GM10266 (cell line): Measurements from ENCODE around the gene DPP10.
"Not testable (repeated sequence)": the region's sequence is repeated elsewhere in the genome, so short reads cannot be mapped to it uniquely, and the experiment has no call there.

Source experiments
- DNase-seq: peaks from one replicate; pipeline ENCODE4 v3.0.0; 2012; ENCODE audit errors: extremely low spot score
- TF ChIP-seq, protein P1 (sequence below): IDR thresholded peaks from 2 replicates; pipeline ENCODE4 v1.5.1; 2012; ENCODE audit warnings: mild to moderate bottlenecking, low read depth; ENCODE audit not compliant: control insufficient read depth, insufficient read depth; ENCODE audit errors: missing control alignments

Gene DPP10

DNA sequence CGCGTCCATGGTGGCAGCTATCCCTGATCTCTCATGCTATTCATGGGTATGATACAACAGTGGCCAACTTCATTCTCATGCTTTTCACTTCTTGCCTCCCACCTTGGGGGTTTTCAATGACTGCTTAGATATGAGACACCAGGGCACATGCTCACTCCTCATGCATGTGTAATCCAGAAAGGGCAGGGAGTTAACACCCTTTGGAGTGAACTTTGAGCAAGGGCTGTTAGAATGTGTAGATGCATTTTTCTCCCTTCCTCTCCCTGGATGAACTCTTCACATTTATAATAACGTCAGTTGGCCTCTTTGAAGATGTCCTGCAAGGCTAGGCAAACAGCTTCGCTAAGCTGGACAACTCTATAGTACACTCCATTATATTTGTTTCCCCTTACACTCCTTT is 56.7 kb downstream of the DPP10 start:
- no peak for DNase-seq
- TF ChIP-seq, protein P1, sequence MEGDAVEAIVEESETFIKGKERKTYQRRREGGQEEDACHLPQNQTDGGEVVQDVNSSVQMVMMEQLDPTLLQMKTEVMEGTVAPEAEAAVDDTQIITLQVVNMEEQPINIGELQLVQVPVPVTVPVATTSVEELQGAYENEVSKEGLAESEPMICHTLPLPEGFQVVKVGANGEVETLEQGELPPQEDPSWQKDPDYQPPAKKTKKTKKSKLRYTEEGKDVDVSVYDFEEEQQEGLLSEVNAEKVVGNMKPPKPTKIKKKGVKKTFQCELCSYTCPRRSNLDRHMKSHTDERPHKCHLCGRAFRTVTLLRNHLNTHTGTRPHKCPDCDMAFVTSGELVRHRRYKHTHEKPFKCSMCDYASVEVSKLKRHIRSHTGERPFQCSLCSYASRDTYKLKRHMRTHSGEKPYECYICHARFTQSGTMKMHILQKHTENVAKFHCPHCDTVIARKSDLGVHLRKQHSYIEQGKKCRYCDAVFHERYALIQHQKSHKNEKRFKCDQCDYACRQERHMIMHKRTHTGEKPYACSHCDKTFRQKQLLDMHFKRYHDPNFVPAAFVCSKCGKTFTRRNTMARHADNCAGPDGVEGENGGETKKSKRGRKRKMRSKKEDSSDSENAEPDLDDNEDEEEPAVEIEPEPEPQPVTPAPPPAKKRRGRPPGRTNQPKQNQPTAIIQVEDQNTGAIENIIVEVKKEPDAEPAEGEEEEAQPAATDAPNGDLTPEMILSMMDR = no peak

DNA sequence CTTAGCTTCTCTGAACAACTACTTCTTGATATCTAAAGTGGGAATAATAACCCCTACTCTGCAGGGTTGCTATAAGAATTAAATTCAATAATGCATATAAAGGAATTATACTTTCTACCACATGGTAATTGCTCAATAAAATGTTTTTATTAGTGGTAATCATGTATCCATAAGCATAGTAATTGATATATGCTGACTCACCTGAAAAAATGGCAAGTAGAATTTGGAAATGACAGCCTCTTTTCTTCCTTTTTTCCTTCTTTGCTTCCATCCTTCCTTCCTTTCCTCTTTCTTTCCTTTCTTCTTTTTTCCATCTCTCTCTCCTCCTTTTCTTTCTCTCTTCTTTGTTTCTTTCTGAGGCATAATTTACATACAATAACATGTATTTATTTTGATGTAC is 65.3 kb downstream of the DPP10 start:
- TF ChIP-seq, protein P1 = no peak

DNA sequence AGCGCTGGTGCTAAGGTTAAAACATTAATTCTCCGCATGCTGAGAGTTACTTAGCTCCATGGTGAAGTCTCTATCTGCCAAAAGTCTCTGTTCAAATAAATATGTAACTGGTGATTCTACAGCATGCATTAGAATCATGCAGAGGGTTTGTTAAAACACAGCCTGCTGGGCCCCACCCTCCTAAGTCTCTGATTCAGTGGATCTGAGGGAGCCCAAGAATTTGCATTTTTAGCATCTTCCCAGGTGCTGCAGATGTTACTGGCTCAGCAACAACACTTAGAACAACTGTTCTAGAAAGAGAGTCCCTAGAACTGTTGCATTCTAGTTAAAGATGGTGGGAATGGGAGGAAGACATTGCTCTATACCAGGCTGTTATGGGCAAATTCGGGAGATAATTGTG is 73.4 kb downstream of the DPP10 start:
- DNase-seq = no peak

More for the DNA sequence above, 65.3 kb downstream of the DPP10 start:
- DNase-seq = no peak

DNA sequence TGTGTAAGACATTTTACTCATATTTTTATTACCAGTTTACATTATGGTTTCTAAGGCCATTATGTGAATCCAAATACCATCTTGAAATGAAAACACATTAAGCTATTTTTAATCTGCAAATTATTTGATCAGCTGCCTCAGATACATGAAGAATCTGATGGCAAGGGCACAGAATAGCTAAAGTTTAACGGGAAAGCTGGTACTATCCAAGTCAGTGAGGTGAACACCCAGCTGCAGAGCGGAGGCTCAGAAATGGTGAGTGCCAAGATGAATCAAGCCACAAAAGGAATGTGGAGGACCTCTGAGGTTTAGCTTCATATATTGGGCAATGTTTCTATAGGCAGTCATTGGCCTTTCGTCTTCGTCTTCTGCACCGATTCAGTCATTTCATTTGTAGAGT is 75.1 kb downstream of the DPP10 start:
- TF ChIP-seq, protein P1 = no peak

More for the DNA sequence above, 73.4 kb downstream of the DPP10 start:
- TF ChIP-seq, protein P1 = no peak

DNA sequence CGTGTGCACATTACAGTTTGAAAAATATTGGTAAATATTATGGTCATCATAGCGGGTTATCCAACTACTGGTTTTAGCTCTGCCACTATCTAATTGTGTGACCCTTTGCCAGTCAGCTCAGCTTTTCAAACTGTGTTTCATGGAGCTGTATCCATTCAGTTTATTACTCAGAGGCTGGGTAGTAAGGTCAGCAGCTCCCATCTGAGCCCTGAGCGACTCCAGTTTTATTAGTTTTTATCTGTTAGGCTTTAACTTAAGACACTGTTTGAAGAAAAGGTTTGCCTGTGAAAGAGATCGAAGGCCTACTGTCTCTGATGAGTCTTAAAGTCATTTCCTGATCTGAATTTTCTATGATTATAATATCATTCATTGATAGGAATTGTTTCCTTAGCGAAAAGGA is 76.3 kb downstream of the DPP10 start:
- TF ChIP-seq, protein P1 = no peak
- no peak for DNase-seq

More for the DNA sequence above, 75.1 kb downstream of the DPP10 start:
- no peak for DNase-seq

DNA sequence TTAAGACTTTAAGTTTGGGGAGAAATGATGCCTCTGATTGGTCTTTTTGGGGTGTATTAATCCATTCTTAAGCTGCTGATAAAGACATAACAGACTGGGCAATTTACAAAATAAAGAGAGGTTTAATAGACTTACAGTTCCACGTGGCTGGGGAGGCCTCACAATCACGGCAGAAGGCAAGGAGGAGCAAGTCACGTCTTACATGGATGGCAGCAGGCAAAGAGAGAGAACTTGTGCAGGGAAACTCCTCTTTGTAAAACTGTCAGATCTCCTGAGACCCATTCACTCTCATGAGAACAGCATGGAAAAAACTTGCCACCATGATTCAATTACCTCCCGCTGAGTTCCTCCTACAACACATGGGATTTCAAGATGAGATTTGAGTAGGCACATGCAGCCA is 80.2 kb downstream of the DPP10 start:
- not testable (repeated sequence) for DNase-seq

DNA sequence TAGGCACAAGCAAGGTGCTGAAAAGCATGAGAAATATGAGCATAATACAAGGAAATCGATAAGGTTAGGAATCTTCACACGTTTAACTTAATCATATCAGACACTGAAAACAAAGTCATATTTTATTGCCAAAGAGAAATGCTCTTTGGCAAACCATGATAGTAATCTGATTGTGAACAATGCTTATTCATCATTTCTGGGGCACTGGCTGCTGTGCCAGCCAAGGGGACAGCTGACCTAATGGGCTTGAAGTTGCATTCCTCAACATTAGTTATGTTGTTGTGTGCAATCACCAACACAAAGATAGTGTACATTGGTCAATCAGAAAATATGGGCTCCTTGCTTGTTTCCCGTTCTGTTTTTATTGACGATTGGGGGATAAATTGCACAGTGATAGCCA is 83.5 kb downstream of the DPP10 start:
- no peak for DNase-seq
- TF ChIP-seq, protein P1 = no peak

DNA sequence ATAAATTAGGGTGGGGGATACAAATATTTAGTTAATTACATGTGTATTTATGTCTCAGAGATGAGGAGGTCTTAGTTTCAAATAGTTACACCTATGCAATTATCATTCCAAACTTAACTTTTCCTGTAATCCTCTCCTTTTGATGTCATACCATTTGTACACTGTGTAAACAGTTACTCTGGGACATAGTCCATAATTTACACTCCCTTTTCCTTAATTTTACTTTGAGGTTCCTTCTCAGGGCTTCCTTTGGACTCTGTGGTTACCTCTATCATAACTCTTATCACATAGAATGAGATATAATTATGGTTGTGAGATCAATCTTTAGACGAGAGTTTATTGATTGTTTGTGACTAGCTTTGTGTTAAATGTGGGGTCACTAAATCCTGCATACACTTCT is 84.4 kb downstream of the DPP10 start:
- TF ChIP-seq, protein P1 = no peak
- DNase-seq = no peak
